WTC11 (cell line): ENCODE measurements around the gene MADCAM1. TPM values are rescaled to one million over a fixed set of nuclear protein-coding genes. Genes with fewer than 3 reads are reported as not detected.

ENCODE experiments used
- ATAC-seq: fragments of 200-7000 bp; cut with Tn5 transposase; 2 replicates; pipeline ENCODE4 v1.10.0; 2021; ENCODE audit warnings: mild to moderate bottlenecking, moderate library complexity
- CTCF ChIA-PET: fragments of 300-600 bp; sonication (Branson Sonifier 250); formaldehyde crosslinking; loops from one replicate; lab custom pipeline; 2021; ENCODE audit warnings: antibody characterized with exemption; lab: Charles Lee
- POLR2A ChIA-PET: fragments of 350-600 bp; sonication (Branson Sonifier 250); formaldehyde crosslinking; loops from one replicate; lab custom pipeline; 2021; ENCODE audit warnings: antibody characterized with exemption; lab: Charles Lee
- DNase-seq: peaks from one replicate; pipeline ENCODE4 v3.0.0; 2021; ENCODE audit warnings: low spot score
- H3K27ac Mint-ChIP-seq: 2 replicates; pipeline ENCODE4 v1.8.0; 2021; ENCODE audit warnings: mixed read lengths
- H3K27me3 Mint-ChIP-seq: 2 replicates; pipeline ENCODE4 v1.8.0; 2021; ENCODE audit warnings: low read depth, mild to moderate bottlenecking, moderate library complexity, mixed read lengths
- H3K36me3 Mint-ChIP-seq: 2 replicates; pipeline ENCODE4 v1.8.0; 2021; ENCODE audit warnings: mixed read lengths
- H3K4me1 Mint-ChIP-seq: 2 replicates; pipeline ENCODE4 v1.8.0; 2022; ENCODE audit warnings: mixed read lengths
- H3K4me3 Mint-ChIP-seq: 2 replicates; pipeline ENCODE4 v1.8.0; 2021; ENCODE audit warnings: mild to moderate bottlenecking, moderate library complexity, mixed read lengths
- H3K9me3 Mint-ChIP-seq: 2 replicates; pipeline ENCODE4 v1.8.0; 2021; ENCODE audit warnings: mixed read lengths
- ELF4 ChIP-seq: sonication (generic); formaldehyde crosslinking; IDR thresholded peaks from 2 replicates; pipeline ENCODE4 v1.8.1; 2022; ENCODE audit warnings: low read depth, mild to moderate bottlenecking, moderate library complexity, missing genetic modification reagents
- EMX1 ChIP-seq: fragments of 250-450 bp; sonication (Bioruptor Pico); IDR thresholded peaks from 2 replicates; pipeline ENCODE4 v1.8.0; 2021; ENCODE audit warnings: mild to moderate bottlenecking
- GRHL2 ChIP-seq: fragments of 250-450 bp; sonication (Bioruptor Pico); IDR thresholded peaks from 2 replicates; pipeline ENCODE4 v1.8.0; 2022; ENCODE audit warnings: mild to moderate bottlenecking, moderate library complexity; ENCODE audit not compliant: insufficient replicate concordance, severe bottlenecking
- JUN ChIP-seq: sonication (generic); formaldehyde crosslinking; IDR thresholded peaks from 2 replicates; pipeline ENCODE4 v1.8.0; 2023; ENCODE audit warnings: mild to moderate bottlenecking, missing genetic modification reagents
- KAT7 ChIP-seq: sonication (generic); formaldehyde crosslinking; IDR thresholded peaks from 2 replicates; pipeline ENCODE4 v1.8.1; 2023; ENCODE audit warnings: missing genetic modification reagents, mild to moderate bottlenecking, borderline replicate concordance
- MXD4 ChIP-seq: fragments of 250-450 bp; sonication (Bioruptor Pico); IDR thresholded peaks from 2 replicates; pipeline ENCODE4 v1.8.0; 2021; ENCODE audit warnings: mild to moderate bottlenecking, moderate library complexity, borderline replicate concordance
- NFATC4 ChIP-seq: fragments of 250-450 bp; sonication (Bioruptor Pico); IDR thresholded peaks from 2 replicates; pipeline ENCODE4 v1.9.0; 2021; ENCODE audit warnings: mild to moderate bottlenecking
- NFE2L1 ChIP-seq: sonication (generic); formaldehyde crosslinking; IDR thresholded peaks from 2 replicates; pipeline ENCODE4 v1.8.1; 2023; ENCODE audit warnings: missing genetic modification reagents
- NR3C1 ChIP-seq: sonication (generic); formaldehyde crosslinking; conservative IDR thresholded peaks from 2 replicates; pipeline ENCODE4 v1.8.1; 2023; ENCODE audit warnings: low read depth, mild to moderate bottlenecking, missing genetic modification reagents
- SMAD3 ChIP-seq: sonication (generic); formaldehyde crosslinking; IDR thresholded peaks from 2 replicates; pipeline ENCODE4 v1.8.0; 2022; ENCODE audit warnings: missing genetic modification reagents, mild to moderate bottlenecking, borderline replicate concordance
- SMAD4 ChIP-seq: sonication (generic); formaldehyde crosslinking; IDR thresholded peaks from 2 replicates; pipeline ENCODE4 v1.8.0; 2022; ENCODE audit warnings: mild to moderate bottlenecking, missing genetic modification reagents
- TCF7 ChIP-seq: sonication (generic); formaldehyde crosslinking; IDR thresholded peaks from 2 replicates; pipeline ENCODE4 v1.8.0; 2022; ENCODE audit warnings: mild to moderate bottlenecking, low read depth, missing genetic modification reagents, moderate library complexity
- TEAD1 ChIP-seq: sonication (generic); formaldehyde crosslinking; IDR thresholded peaks from 2 replicates; pipeline ENCODE4 v1.8.0; 2022; ENCODE audit warnings: mild to moderate bottlenecking, missing genetic modification reagents
- ZBTB21 ChIP-seq: sonication (generic); formaldehyde crosslinking; IDR thresholded peaks from 2 replicates; pipeline ENCODE4 v1.8.1; 2023; ENCODE audit warnings: mild to moderate bottlenecking, missing genetic modification reagents, borderline replicate concordance
- ZNF281 ChIP-seq: sonication (generic); formaldehyde crosslinking; IDR thresholded peaks from 2 replicates; pipeline ENCODE4 v1.8.0; 2023; ENCODE audit warnings: mild to moderate bottlenecking, missing genetic modification reagents
- ZNF317 ChIP-seq: sonication (generic); formaldehyde crosslinking; IDR thresholded peaks from 2 replicates; pipeline ENCODE4 v1.8.1; 2023; ENCODE audit warnings: low read depth, mild to moderate bottlenecking, moderate library complexity, missing genetic modification reagents, borderline replicate concordance
- ZNF532 ChIP-seq: fragments of 250-450 bp; sonication (Bioruptor Pico); IDR thresholded peaks from 2 replicates; pipeline ENCODE4 v1.9.0; 2021; ENCODE audit warnings: mild to moderate bottlenecking, borderline replicate concordance
- total RNA-seq: library from RNA; stranded (reverse); gene quantifications from 3 replicates; pipeline ENCODE4 v1.2.3, GENCODE V29; 2021
- TF ChIP-seq, protein P1 (sequence below): sonication (generic); formaldehyde crosslinking; IDR thresholded peaks from 2 replicates; pipeline ENCODE4 v1.8.1; 2023; ENCODE audit warnings: mild to moderate bottlenecking, missing genetic modification reagents, moderate library complexity
- TF ChIP-seq, protein P2 (sequence below): sonication (generic); formaldehyde crosslinking; IDR thresholded peaks from 2 replicates; pipeline ENCODE4 v1.8.1; 2023; ENCODE audit warnings: mild to moderate bottlenecking, missing genetic modification reagents

The MADCAM1 gene
- total RNA-seq, 1 experiment from 2014 or later, result 4.7 TPM

GRCh38 chr19:467554-467953 is 28.7 kb upstream of the MADCAM1 start:
- TF ChIP-seq GRHL2, result no peak
- TF ChIP-seq SMAD4 (CRISPR knock-in tag), result no peak
- no peak for TF ChIP-seq NFE2L1 (CRISPR knock-in tag)
- TF ChIP-seq KAT7 (CRISPR knock-in tag), result no peak
- TF ChIP-seq ZBTB21, result no peak
- no peak for TF ChIP-seq EMX1 (CRISPR knock-in tag)
- TF ChIP-seq, protein P1, sequence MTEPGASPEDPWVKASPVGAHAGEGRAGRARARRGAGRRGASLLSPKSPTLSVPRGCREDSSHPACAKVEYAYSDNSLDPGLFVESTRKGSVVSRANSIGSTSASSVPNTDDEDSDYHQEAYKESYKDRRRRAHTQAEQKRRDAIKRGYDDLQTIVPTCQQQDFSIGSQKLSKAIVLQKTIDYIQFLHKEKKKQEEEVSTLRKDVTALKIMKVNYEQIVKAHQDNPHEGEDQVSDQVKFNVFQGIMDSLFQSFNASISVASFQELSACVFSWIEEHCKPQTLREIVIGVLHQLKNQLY (CRISPR knock-in tag), result no peak
- TF ChIP-seq TCF7 (CRISPR knock-in tag), result no peak
- no peak for TF ChIP-seq SMAD3 (CRISPR knock-in tag)
- TF ChIP-seq ZNF532, result no peak
- no peak for TF ChIP-seq ELF4 (CRISPR knock-in tag)
- no peak for TF ChIP-seq JUN (CRISPR knock-in tag)
- TF ChIP-seq TEAD1, result no peak
- TF ChIP-seq MXD4 (CRISPR knock-in tag), result no peak
- TF ChIP-seq, protein P2, sequence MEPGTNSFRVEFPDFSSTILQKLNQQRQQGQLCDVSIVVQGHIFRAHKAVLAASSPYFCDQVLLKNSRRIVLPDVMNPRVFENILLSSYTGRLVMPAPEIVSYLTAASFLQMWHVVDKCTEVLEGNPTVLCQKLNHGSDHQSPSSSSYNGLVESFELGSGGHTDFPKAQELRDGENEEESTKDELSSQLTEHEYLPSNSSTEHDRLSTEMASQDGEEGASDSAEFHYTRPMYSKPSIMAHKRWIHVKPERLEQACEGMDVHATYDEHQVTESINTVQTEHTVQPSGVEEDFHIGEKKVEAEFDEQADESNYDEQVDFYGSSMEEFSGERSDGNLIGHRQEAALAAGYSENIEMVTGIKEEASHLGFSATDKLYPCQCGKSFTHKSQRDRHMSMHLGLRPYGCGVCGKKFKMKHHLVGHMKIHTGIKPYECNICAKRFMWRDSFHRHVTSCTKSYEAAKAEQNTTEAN (CRISPR knock-in tag), result no peak
- TF ChIP-seq ZNF317, result no peak
- TF ChIP-seq ZNF281 (CRISPR knock-in tag), result no peak
- TF ChIP-seq NFATC4 (CRISPR knock-in tag), result no peak
- no peak for TF ChIP-seq NR3C1 (CRISPR knock-in tag)
- DNase-seq, result no peak
- no peak for ATAC-seq

More at GRCh38 chr19:467554-467953, 28.7 kb upstream of the MADCAM1 start:
- H3K4me3 Mint-ChIP-seq, result no peak overlapping the region
- H3K36me3 Mint-ChIP-seq, result no peaks in the 10 kb centered on the region
- H3K4me1 Mint-ChIP-seq, result no peaks in the 10 kb centered on the region
- H3K9me3 Mint-ChIP-seq, result no peaks in the 10 kb centered on the region; the same call in 1 of the 2 replicates
- ChIA-PET CTCF (interaction anchor here (1.0 kb wide), 1 partner anchor 55 kb away, joined by 3 read pairs; no protein-coding TSS in a partner anchor), POLR2A (no interaction called here)
- peaks cover 12% of the 10 kb centered on the region for H3K27me3 Mint-ChIP-seq
- no peak overlapping the region for H3K27ac Mint-ChIP-seq
